Left colon (tissue), 2 donors: ENCODE measurements around the gene RFPL3. TPM values are rescaled to one million over a fixed set of nuclear protein-coding genes. Genes with fewer than 3 reads are reported as not detected.
"Not testable (repeated sequence)": the region's sequence is repeated elsewhere in the genome, so short reads cannot be mapped to it uniquely, and the experiment has no call there.

Experiments used
- ATAC-seq: fragments of 200-7000 bp; cut with Tn5 transposase; one replicate; pipeline ENCODE4 v1.9.1; 2020; ENCODE audit warnings: mild to moderate bottlenecking, moderate library complexity
- DNase-seq, 2 donors: peaks; one replicate each; pipeline ENCODE4 v3.0.0-alpha.2; 2020
- intact Hi-C, 2 donors: fragments of 100-400 bp; cut with DNase I in 1 of 2; cut with micrococcal nuclease in 1 of 2; formaldehyde crosslinking; loops; one replicate each; pipeline versions ENCODE4 v1.11.2 to v1.14.0; 2022; cut with DNase I, micrococcal nuclease
- total RNA-seq, 2 donors: library from RNA; stranded (reverse); fragmentation: NEBNext Ultra II Directional; extraction: Animal tissue kit (Norgen Biotek cat#: 25700); gene quantifications; one replicate each; pipeline ENCODE4 v1.2.1, GENCODE V29; 2021
- donor health status: DM: no; HTN: no; CAD: no.
- donor health status: DM: yes; HTN: yes; CAD: no.

Gene RFPL3
- total RNA-seq, 2 donors from 2014 or later = not detected

DNA sequence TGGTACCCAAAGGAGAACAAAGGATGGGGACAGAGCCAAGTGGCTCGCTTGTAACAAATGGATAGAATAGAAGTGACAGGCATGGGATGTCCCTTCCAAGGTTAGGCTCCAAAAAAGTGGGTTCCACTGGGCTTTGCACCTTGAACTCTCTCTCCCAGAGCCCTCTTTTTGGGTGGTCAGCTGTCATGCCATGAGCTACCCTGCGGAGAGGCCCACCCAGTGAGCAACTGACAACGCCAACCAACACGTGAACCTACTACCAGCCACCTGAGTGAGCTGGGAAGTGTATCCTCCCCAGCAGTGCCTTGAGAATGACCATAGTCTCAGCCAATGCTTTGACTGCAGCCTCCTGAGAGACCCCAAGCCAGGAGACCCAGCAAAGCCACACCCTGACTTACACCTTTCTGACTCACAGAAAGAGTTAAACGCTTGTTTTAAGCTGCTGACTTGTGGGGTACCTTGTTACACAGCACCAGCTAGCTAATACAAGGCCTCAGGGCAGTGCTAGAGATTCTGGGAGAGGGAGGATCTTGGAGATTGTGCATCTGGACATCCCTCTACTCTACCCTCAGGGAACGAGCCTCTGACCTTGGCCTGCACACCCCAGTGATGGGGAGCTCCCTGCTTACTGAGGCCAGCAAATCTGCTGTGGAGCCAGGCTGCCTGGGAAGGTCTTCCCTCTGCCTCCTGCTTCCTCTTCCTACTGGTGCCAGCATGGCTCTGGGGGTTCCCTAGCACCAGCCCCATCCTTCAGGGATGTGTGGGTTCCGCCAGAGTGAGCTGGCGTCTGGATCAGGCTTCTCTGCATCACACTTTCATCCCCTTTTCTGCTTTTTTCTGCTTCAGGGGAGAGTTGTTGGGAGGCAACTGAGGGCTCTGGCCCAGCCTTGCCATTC, 29.1 kb upstream of the RFPL3 start:
- no peak for ATAC-seq
- intact Hi-C loops = no loop called here
- DNase-seq = no peak

DNA sequence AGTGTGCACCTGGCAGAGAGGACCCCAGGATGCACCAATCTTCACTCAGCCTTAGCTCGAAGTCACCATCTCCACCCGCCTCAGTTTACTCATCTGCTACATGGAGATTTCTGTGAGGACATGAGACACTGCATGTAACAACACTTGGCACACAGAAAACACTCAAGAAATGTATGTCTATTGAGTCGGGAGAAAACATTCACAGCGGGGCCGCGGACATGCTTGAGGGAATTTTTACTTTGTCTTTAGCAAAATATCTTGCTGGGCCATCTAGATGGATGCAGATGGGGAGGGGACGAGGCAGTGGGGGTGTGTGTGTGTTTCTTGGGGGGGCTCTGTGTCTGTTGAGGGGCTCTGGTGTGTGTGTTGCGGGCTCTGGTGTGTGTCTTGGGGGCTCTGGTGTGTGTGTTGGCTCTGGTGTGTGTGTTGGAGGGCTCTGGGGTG, 28.4 kb upstream of the RFPL3 start:
- DNase-seq (no peak), ATAC-seq (no peak)
- intact Hi-C loops = no loop called here

DNA sequence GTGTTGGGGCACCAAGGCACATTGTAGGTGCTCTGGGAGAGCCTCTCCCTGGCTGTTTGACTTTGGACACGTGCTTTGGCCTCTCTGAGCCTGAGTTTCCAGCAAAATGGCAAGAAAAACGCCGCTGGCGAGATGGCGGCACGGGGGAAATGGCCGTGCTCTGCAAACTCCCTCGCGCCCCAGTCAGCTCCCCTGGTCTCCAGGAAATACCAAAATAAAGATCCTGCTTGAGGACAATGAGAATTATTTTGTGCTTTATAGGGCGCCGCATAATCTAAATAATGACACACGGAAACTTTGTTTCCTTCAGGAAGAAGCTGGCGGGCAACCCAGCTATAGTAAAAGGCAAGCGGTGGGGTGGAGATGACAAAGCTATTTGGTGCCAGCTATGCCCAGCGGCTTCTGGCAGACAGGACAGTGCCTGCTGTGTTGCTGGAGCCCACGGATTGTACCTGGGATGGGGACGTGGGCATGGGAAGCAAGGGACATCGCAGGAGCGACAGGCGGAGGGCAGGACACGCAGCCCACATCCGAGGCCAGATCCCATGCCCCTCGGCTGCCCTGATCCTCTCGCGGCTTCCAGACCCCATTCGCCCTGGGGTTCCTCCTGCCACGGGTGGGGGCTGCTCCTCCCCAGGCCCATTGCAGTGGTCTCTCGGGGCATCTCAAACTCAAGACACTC, 26.3 kb upstream of the RFPL3 start:
- DNase-seq = no peak
- ATAC-seq = no peak
- intact Hi-C loops = no loop called here

DNA sequence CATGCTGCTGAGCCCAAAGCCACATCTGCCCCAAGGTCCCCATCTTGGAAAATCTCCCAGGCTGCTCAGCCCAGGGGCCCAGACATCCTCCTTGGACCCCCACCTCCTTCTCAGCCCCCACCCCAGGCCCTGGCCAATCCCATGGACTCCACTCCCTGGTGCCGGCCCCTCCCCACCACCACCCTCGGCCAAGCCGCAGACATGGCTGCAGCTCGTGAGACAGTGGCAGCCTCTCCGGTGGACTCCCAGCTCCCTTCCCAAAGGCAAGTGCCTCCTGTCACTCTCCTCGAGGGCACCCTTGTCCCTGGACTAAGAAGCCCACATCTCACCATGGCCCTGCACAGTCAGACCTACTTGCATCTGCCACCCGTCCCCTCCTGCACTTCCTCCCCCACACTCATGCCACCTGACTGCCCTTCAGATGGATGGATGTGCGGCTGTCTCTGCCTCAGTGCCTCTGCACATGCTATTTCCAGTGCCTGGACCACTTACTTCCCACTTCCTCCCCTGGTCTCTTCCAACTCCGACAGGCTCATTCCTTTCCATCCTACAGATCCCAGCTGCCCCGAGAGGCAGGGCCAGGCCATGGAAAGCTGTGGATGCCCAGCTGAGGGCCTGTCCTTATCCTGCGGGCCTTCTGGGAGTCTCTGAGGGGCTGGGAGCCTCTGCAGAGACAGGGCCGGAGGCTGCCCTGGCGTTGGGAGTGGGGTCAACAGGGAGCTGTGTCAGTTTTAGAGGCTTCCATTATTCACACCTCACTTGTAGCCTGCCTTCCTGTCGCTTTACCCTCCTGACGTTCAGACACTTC, 25.5 kb upstream of the RFPL3 start:
- DNase-seq = no peak
- no peak for ATAC-seq
- intact Hi-C loops = no loop called here

DNA sequence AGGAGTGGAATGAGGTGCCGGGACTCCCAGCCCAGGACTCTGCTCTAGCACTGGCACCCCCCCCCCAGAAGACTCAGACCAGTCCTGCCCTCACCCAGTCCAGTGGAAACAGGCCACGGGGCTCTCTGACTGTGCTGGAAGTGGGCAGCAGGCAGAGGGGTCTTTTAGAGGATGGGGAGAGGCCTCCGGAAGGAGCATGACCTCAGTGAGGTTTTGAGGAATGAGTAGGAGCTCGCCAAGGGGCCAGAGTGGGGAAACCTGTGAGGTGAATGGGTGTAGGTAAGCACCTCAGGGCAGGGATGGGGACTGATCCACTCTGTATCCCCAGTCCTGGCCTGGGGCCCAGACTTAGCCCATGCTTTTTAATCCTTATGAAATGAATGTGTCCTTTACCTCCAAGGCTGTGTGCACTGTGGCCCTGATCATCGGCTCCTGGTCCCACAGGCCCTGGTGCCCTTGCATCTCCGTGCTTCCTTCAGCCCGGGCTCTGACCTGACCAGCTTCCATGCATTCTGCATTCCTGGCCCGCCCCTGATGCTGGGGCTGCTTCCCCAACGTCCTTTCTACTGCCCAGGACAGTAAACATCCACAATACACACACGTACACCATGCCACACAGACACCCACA, 24.4 kb upstream of the RFPL3 start:
- ATAC-seq = no peak
- intact Hi-C loops = no loop called here
- no peak for DNase-seq

DNA sequence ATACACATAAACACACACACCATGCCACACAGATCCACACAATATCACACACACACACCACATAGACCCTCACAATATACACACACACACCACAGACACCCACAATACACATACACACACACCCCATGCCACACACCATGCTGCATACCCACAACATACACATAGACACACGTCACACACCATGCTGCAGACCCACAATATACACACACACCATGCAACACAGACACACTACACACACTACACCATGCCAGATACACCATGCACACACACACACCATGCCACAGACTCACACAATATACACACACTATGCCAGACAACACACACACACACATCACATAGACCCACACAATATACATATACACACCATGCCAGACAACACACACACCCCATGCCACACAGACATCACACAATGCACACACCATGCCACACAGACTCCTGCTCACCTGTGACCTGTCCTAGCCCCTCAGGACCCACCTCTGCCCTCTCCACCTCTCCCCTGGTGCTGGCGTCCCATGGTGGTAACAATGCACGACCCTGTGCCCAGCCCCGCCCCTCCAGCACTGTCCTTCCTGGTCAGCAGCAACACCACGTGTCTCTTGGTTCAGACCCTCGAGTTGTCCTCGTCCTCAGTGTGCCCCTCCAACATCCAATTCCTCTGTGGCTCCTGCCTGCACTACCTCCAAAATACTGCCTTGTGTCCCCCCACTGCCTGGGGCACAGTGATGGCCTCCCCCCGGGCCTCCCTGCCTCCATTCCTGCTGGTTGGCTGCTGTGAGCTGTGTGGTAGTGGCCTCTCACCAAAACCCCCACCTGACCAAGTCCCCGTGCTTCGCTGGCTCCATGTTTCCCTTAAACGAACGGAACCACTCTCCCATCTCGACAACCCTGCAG, 23.7 kb upstream of the RFPL3 start:
- DNase-seq = no peak
- intact Hi-C loops = no loop called here
- ATAC-seq = no peak

DNA sequence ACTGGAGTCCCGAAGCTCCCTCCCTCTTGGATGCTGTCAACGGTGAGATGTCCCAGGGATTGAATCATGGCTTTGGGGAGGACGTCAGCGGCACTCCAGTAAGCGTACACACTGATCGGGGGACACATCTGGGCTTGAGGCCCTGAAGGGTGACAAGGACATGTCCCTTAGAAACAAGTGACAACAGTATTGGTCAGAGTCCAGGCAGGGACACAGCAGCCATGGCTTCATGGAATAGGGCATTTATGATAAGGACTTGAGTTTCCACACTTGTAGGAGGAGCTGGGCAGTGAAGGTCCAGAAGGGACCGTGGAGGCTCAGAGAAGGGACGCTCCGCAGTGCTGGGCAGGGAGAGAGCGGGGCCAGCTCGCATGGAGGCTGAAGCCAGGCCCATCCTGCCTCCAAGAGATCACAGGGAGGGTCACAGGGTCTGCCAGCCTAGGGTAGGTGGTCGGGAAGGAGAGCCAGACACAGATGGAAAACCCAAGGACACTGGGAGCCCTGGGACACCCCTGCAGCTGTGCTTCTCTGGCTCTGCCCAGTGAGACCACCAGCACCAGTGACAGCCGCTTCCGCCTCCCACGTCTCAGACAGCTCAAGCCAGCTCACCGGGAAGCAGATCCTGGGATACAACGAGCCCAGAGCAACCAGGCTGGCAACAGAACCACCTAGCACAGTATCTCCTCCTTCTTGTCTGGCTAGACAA, 22.9 kb upstream of the RFPL3 start:
- ATAC-seq (no peak), DNase-seq (no peak)
- intact Hi-C loops = no loop called here

DNA sequence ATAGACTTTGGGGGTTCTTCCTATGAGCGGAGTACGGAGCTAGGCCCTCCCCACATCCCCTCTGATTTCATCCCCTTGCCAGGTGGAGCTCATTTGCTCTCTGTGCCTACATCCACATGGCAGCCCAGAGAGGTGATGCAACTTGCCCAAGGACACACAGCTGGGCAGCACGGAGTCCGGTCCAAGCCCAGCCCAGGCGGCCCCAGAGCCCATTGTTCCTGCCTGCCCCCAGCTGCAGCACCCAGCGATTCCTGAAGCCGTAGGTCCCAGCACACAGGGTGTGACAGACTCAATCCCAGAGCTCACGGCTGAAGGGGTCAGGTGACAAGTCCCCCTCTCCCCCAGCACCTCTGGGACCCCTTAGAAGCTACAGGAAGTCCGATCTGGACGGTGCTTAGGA, 22.2 kb upstream of the RFPL3 start:
- ATAC-seq (no peak), DNase-seq (no peak)
- intact Hi-C loops = no loop called here

DNA sequence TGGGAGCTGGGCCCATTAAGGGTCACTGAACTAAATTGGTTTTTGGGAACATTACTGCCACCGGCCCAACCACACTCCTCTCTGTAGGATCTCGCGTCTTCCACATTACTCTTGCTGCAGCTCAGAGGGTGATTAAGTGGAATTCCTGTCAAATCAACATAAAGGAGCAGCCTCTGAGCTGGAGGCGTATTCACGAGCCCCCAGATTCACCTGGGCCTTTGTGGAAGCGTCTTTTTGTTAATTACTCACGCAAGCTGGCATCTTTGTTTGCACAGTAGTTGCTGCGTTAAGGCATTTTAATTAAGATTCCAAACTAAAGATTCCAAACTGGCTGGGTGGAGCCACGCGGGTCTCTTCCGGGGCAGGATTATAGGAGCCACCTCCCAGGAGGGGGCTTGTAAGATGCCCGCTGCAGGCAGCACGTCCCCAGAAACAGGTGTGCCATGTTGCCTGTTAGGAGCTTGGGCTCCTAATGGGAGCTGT, 21.5 kb upstream of the RFPL3 start:
- ATAC-seq = no peak
- intact Hi-C loops = no loop called here

DNA sequence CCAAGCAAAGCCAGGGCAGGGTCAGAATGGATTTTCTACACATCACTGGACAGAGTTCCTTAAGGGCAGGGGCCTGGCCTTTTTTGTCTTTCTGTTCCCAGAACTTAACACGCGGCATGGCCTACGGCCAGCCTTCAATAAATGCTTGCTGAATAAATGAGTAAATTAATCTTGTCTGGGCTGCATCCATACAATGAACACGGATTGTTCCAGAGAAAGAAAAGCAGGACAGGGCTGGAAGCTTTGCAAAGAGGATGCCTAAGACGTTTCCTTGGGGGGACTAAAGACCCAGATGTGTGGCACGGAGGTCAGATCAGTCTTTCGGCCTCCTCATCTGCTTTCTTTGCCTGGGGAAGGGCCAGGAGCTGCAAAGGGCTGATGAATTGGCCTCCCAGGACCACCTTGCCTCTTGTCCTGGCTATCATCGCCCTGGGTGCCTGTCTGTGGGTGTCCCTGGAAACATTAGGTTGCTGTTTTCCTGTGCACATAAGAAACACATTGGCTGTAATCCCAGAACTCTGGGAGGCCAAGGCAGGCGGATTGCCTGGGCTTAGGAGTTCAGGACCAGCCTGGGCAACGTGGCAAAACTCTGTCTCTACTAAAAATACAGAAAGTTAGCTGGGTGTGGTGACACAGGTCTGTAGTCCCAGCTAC, 20.8 kb upstream of the RFPL3 start:
- intact Hi-C loops = no loop called here
- ATAC-seq = no peak
- no peak for DNase-seq

More for the DNA sequence above, 21.5 kb upstream of the RFPL3 start:
- DNase-seq = no peak

DNA sequence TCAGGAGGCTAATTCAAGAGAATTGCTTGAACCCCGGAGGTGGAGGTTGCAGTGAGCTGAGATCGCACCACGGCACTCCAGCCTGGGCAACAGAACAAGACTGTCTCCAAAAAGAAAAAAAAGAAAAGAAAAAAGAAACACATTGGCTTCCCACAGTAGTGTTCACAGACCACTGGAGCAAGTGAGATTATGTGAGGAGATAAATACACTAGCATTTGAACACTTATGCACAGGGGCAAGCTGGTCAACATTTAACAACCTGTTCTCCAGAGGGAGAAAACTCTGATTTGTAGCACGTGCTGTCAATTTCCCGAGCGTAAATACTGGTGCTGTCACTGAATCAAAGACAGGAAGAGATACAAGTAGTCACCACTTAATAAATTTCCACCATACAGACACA, 20.2 kb upstream of the RFPL3 start:
- DNase-seq, ATAC-seq, intact Hi-C loops: not testable (repeated sequence)

DNA sequence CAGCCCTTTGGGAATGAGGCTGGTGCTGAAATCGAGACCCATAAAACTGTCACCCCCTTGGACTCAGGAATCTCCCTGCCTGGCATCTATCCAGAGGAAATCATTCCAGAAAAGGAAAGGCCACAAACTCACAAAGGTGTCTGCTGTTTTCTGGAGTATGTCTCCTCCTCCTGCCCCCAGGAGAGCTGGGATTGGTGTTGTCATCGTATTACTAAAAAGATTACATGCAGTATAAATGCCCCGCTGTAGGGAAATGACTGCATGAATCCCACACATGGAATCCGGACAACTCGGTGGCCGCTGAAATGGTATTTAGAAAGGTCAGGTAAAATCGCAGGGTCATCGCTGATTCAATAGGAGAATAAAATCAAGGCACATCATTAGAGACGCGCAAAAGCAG, 18.9 kb upstream of the RFPL3 start:
- ATAC-seq (no peak), DNase-seq (no peak)
- intact Hi-C loops = no loop called here

DNA sequence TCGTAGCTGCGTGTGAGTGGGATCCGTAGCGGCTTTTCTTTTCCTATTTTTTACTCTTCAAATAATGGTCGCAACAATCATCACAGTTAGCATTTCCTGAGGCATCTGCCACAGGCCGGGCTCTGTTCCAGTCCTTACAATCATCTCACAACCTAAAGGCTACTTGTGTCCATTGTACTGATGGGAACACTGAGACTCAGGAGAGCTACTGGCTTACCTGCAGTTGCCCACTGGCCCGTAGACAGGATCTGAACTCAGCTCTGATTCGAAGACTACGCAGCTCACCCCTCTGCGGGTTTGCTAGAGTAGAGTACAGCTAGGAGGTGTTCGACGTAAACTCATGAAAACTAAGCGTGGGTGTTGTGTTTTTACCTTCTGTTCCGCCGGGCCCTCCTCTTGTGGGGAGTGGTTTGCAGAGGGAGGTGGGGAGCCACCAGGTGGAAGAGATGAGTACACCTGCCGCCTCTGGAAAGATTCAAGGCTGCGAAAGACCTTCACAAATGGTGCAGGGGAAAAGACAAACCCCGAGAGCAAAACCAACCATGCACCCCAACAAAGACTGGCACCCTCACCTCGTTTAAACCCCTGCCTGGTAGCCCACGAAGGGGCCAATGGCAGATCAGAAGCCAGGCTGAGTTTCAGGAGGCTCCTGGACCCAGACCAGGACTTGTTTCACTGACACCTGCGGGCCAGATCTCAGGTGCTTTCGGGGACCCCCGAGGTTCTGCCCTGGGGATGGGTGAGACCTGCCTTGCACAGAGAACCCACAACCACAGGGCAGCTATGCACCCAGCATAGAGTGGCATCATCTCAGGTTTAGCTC, 18.3 kb upstream of the RFPL3 start:
- ATAC-seq = no peak
- intact Hi-C loops = no loop called here
- DNase-seq = no peak

DNA sequence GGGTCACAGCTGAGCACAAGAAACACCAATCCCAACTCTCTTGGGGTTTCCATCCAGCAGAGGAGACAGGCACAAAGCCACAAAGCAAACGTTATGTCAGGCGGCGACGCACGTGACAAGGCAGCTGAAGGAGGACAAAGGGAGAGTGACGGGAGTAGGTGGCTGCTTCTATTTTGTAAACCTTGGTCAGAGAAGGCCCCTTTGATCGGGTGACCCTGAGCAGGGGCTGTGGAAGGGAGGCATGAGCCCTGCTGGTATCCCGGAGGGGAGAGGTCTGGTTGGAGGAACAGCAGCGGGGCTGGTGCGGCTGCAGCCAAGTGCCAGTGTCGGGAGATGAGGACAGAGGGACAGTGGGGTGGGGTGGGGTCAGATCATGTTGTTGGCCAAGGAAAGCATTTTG, 17.3 kb upstream of the RFPL3 start:
- intact Hi-C loops = no loop called here
- no peak for DNase-seq

DNA sequence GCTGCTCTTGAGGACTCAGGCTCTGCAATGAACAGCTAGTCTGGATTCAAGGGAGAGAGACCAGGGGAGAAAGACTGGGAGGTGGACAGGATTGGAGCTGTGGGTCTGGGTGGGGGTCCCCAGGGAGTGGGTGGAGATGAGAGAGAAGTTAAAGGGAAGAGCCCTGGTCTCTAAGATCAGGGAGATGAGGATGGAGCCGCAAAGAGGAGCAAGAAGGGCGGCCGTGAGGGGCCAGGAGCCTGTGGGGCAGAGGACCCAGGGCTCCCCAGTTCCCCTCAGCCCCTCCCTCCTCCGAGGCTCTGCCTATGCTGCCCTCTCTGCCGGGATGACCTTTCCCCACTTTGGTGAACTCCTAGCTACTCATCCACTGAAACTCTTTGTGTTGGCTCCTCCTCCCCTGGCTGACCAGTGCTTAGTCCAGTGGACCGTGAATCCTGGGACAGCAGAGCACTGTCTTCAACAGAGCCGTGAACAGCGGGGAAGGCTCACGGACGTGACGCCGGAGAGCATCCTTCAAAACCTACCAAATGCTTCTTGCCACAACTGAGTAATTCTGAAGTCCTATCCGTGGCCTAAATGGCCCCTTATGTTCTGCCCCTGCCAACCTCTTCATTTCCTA, 16.4 kb upstream of the RFPL3 start:
- intact Hi-C loops = no loop called here
- ATAC-seq (no peak), DNase-seq (no peak)

More for the DNA sequence above, 17.3 kb upstream of the RFPL3 start:
- ATAC-seq = no peak

DNA sequence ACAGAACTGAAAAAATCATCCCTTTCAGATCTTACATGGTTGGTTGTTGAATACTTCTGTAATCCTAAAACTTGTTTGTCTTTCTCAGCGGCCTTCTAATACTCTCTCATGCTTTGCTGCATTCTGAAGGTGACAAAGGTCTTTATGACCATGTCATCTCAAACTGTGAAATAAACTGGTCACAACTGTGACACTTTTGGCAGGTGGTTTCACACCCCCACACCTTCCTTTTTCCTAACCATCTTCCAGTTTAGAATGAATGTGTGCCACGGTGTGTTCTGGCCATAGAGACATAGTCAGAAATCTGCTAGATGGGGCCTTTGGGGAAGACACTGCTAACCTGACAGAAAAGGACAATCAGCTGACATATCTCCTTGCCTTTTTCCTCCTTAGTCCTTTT, 14.7 kb upstream of the RFPL3 start:
- DNase-seq (no peak), ATAC-seq (no peak)
- intact Hi-C loops = no loop called here
